Activated naive CD4-positive, alpha-beta T cell treated with anti-CD3 and anti-CD28 coated beads for 36 hours (primary cell): Measurements from ENCODE around the gene CHMP5. TPM values are rescaled to one million over a fixed set of nuclear protein-coding genes. Genes with fewer than 3 reads are reported as not detected.
"Not testable (repeated sequence)": the region's sequence is repeated elsewhere in the genome, so short reads cannot be mapped to it uniquely, and the experiment has no call there.

Source experiments
- CTCF ChIA-PET: fragments of 350-600 bp; sonication (Branson Sonifier 250); formaldehyde crosslinking; loops from one replicate; lab custom pipeline; 2021; ENCODE audit warnings: antibody characterized with exemption; lab: Charles Lee
- DNase-seq: peaks from one replicate; pipeline ENCODE4 v3.0.0-alpha.2; 2020
- H3K27ac Mint-ChIP-seq: one replicate; pipeline ENCODE4 v1.8.0; 2021; ENCODE audit warnings: mild to moderate bottlenecking, mixed read lengths
- H3K27me3 Mint-ChIP-seq: one replicate; pipeline ENCODE4 v1.8.0; 2021; ENCODE audit warnings: low read depth, mixed read lengths
- H3K36me3 Mint-ChIP-seq: one replicate; pipeline ENCODE4 v1.8.0; 2021; ENCODE audit warnings: low read depth, mixed read lengths
- H3K4me1 Mint-ChIP-seq: one replicate; pipeline ENCODE4 v1.8.0; 2021; ENCODE audit warnings: low read depth, mixed read lengths
- H3K4me3 Mint-ChIP-seq: one replicate; pipeline ENCODE4 v1.8.0; 2021; ENCODE audit warnings: mild to moderate bottlenecking, moderate library complexity, mixed read lengths
- H3K9me3 Mint-ChIP-seq: one replicate; pipeline ENCODE4 v1.8.0; 2021; ENCODE audit warnings: mixed read lengths
- intact Hi-C: fragments of 100-400 bp; cut with micrococcal nuclease; formaldehyde crosslinking; loops from one replicate; pipeline ENCODE4 v1.15.1; 2023
- total RNA-seq, 2 experiments: library from RNA; stranded (reverse); gene quantifications; one replicate each; pipeline ENCODE4 v1.2.3, GENCODE V29; 2021

CHMP5 gene
- total RNA-seq, 2 experiments from 2014 or later, result 151 to 162 TPM

- CTCF ChIA-PET, result interaction anchor here (1.4 kb wide), 1 partner anchor 142 kb away, joined by 3 read pairs; no protein-coding TSS in a partner anchor
- no peak for DNase-seq
- Mint-ChIP-seq H3K4me3 (no peak overlapping the region), H3K27me3 (no peaks in the 10 kb centered on the region), H3K27ac (no peak overlapping the region), H3K36me3 (peaks cover 33% of the 10 kb centered on the region), H3K4me1 (peaks cover 16% of the 10 kb centered on the region), H3K9me3 (no peaks in the 10 kb centered on the region)
- intact Hi-C loops, result no loop called here
Measured at GRCh38 chr9:33304362-33304761, 39.5 kb downstream of the CHMP5 start.

GRCh38 chr9:33306037-33306436 is 41.2 kb downstream of the CHMP5 start:
- Mint-ChIP-seq H3K9me3 (no peaks in the 10 kb centered on the region), H3K36me3 (peaks cover 32% of the 10 kb centered on the region), H3K4me1 (peaks cover 10% of the 10 kb centered on the region), H3K4me3 (no peak overlapping the region), H3K27me3 (no peaks in the 10 kb centered on the region), H3K27ac (no peak overlapping the region)
- peak; percentile 69 for DNase-seq
- CTCF ChIA-PET, result no interaction called here
- intact Hi-C loops, result loop anchor here (1.0 to 5.0 kb wide), 5 partner anchors 14 to 229 kb away; partner anchors contain the start of genes B4GALT1, BAG1, NFX1 and SMU1

- no peaks in the 10 kb centered on the region for H3K9me3 Mint-ChIP-seq
- H3K27me3 Mint-ChIP-seq, result no peaks in the 10 kb centered on the region
- no peak for DNase-seq
- peaks cover 10% of the 10 kb centered on the region for H3K4me1 Mint-ChIP-seq
- H3K27ac Mint-ChIP-seq, result peak overlapping the region; percentile 36
- peaks cover 36% of the 10 kb centered on the region for H3K36me3 Mint-ChIP-seq
- intact Hi-C loops, result loop anchor here (5.0 kb wide), 2 partner anchors 140 to 230 kb away; partner anchors contain the start of genes B4GALT1 and SMU1
- peak overlapping the region; percentile 43 for H3K4me3 Mint-ChIP-seq
- CTCF ChIA-PET, result interaction anchor here (1.0 kb wide), 1 partner anchor 11 kb away, joined by 5 read pairs; no protein-coding TSS in a partner anchor
Measured at GRCh38 chr9:33307067-33307466, 42.2 kb downstream of the CHMP5 start.

GRCh38 chr9:33309903-33310302 is 45.1 kb downstream of the CHMP5 start:
- no peaks in the 10 kb centered on the region for H3K9me3 Mint-ChIP-seq
- H3K36me3 Mint-ChIP-seq, result peaks cover 43% of the 10 kb centered on the region
- DNase-seq, result no peak
- H3K27ac Mint-ChIP-seq, result peak overlapping the region; percentile 46
- intact Hi-C loops, result loop anchor here (5.0 kb wide), 2 partner anchors 143 to 233 kb away; partner anchors contain the start of genes B4GALT1 and SMU1
- peaks cover 6% of the 10 kb centered on the region for H3K4me1 Mint-ChIP-seq
- H3K4me3 Mint-ChIP-seq, result no peak overlapping the region
- CTCF ChIA-PET, result interaction anchor here (0.6 to 1.5 kb wide), 4 partner anchors 13 to 41 kb away, joined by 3 to 5 read pairs (median 4); partner anchors contain the start of gene NFX1
- H3K27me3 Mint-ChIP-seq, result no peaks in the 10 kb centered on the region

- DNase-seq, result no peak
- H3K27ac Mint-ChIP-seq, result no peak overlapping the region
- no peak overlapping the region for H3K4me3 Mint-ChIP-seq
- no peaks in the 10 kb centered on the region for H3K27me3 Mint-ChIP-seq
- H3K9me3 Mint-ChIP-seq, result no peaks in the 10 kb centered on the region
- CTCF ChIA-PET, result interaction anchor here (0.7 to 1.5 kb wide), 3 partner anchors 21 to 248 kb away, joined by 3 to 5 read pairs (median 4); partner anchors contain the start of gene NFX1
- peaks cover 6% of the 10 kb centered on the region for H3K4me1 Mint-ChIP-seq
- peaks cover 50% of the 10 kb centered on the region for H3K36me3 Mint-ChIP-seq
- intact Hi-C loops, result no loop called here
Measured at GRCh38 chr9:33310748-33311147, 45.9 kb downstream of the CHMP5 start.

- peaks cover 57% of the 10 kb centered on the region for H3K36me3 Mint-ChIP-seq
- no peak for DNase-seq
- no peaks in the 10 kb centered on the region for H3K27me3 Mint-ChIP-seq
- H3K9me3 Mint-ChIP-seq, result no peaks in the 10 kb centered on the region
- H3K27ac Mint-ChIP-seq, result peak overlapping the region; percentile 65
- peaks cover 6% of the 10 kb centered on the region for H3K4me1 Mint-ChIP-seq
- intact Hi-C loops, result no loop called here
- no peak overlapping the region for H3K4me3 Mint-ChIP-seq
- CTCF ChIA-PET, result interaction anchor here (0.5 kb wide), 1 partner anchor 691 kb away, joined by 4 read pairs; no protein-coding TSS in a partner anchor
Measured at GRCh38 chr9:33311953-33312352, 47.1 kb downstream of the CHMP5 start.

- CTCF ChIA-PET, result interaction anchor here (0.6 kb wide), 2 partner anchors 17 to 66 kb away, joined by 3 read pairs; no protein-coding TSS in a partner anchor
- Mint-ChIP-seq H3K36me3 (peaks cover 62% of the 10 kb centered on the region), H3K27ac (no peak overlapping the region)
Measured at GRCh38 chr9:33315371-33315770, 50.5 kb downstream of the CHMP5 start.

GRCh38 chr9:33317136-33317535 is 52.3 kb downstream of the CHMP5 start:
- H3K27ac Mint-ChIP-seq, H3K9me3 Mint-ChIP-seq, H3K4me3 Mint-ChIP-seq, DNase-seq, H3K27me3 Mint-ChIP-seq, intact Hi-C loops: not testable (repeated sequence)
- Mint-ChIP-seq H3K36me3 (peaks cover 63% of the 10 kb centered on the region), H3K4me1 (peaks cover 21% of the 10 kb centered on the region)
- CTCF ChIA-PET, result interaction anchor here (3.4 kb wide), 1 partner anchor 30 kb away, joined by 15 read pairs; no protein-coding TSS in a partner anchor

More at GRCh38 chr9:33315371-33315770, 50.5 kb downstream of the CHMP5 start:
- H3K9me3 Mint-ChIP-seq, result no peaks in the 10 kb centered on the region
- DNase-seq, result no peak
- H3K4me1 Mint-ChIP-seq, result peaks cover 15% of the 10 kb centered on the region
- no peaks in the 10 kb centered on the region for H3K27me3 Mint-ChIP-seq
- H3K4me3 Mint-ChIP-seq, result no peak overlapping the region
- intact Hi-C loops, result no loop called here

- CTCF ChIA-PET, result interaction anchor here (0.7 to 3.4 kb wide), 3 partner anchors 15 to 32 kb away, joined by 3 to 15 read pairs (median 4); no protein-coding TSS in a partner anchor
Measured at GRCh38 chr9:33318225-33318624, 53.4 kb downstream of the CHMP5 start.

GRCh38 chr9:33318781-33319180 is 53.9 kb downstream of the CHMP5 start:
- Mint-ChIP-seq H3K4me1 (peaks cover 21% of the 10 kb centered on the region), H3K36me3 (peaks cover 64% of the 10 kb centered on the region), H3K27me3 (no peaks in the 10 kb centered on the region), H3K9me3 (no peaks in the 10 kb centered on the region), H3K27ac (no peak overlapping the region), H3K4me3 (no peak overlapping the region)
- no peak for DNase-seq
- CTCF ChIA-PET, result interaction anchor here (1.8 to 3.4 kb wide), 2 partner anchors 29 to 32 kb away, joined by 5 to 15 read pairs; partner anchors contain the start of gene NFX1
- intact Hi-C loops, result no loop called here

More at GRCh38 chr9:33318225-33318624, 53.4 kb downstream of the CHMP5 start:
- Mint-ChIP-seq H3K27me3 (no peaks in the 10 kb centered on the region), H3K4me3 (no peak overlapping the region), H3K27ac (no peak overlapping the region), H3K4me1 (peaks cover 21% of the 10 kb centered on the region), H3K36me3 (peaks cover 64% of the 10 kb centered on the region), H3K9me3 (no peaks in the 10 kb centered on the region)
- no peak for DNase-seq
- intact Hi-C loops, result no loop called here

- peak overlapping the region; percentile 4 for H3K4me3 Mint-ChIP-seq
- H3K27ac Mint-ChIP-seq, result peak overlapping the region; percentile 85
- no peaks in the 10 kb centered on the region for H3K27me3 Mint-ChIP-seq
- CTCF ChIA-PET, result interaction anchor here (0.6 to 3.5 kb wide), 6 partner anchors 23 to 240 kb away, joined by 3 to 15 read pairs (median 6); partner anchors contain the start of gene NFX1
- intact Hi-C loops, result loop anchor here (1.0 to 5.0 kb wide), 5 partner anchors 14 to 95 kb away; partner anchors contain the start of genes BAG1 and NFX1
- H3K4me1 Mint-ChIP-seq, result peaks cover 21% of the 10 kb centered on the region
- DNase-seq, result no peak
- H3K9me3 Mint-ChIP-seq, result no peaks in the 10 kb centered on the region
- peaks cover 67% of the 10 kb centered on the region for H3K36me3 Mint-ChIP-seq
Measured at GRCh38 chr9:33320230-33320567, 55.4 kb downstream of the CHMP5 start.

GRCh38 chr9:33320568-33321261 is 55.9 kb downstream of the CHMP5 start:
- peak; percentile 57 for DNase-seq
- no peak overlapping the region for H3K4me3 Mint-ChIP-seq
- H3K27ac Mint-ChIP-seq, result peak overlapping the region; percentile 85
- no peaks in the 10 kb centered on the region for H3K9me3 Mint-ChIP-seq
- H3K36me3 Mint-ChIP-seq, result peaks cover 69% of the 10 kb centered on the region
- CTCF ChIA-PET, result interaction anchor here (0.6 to 3.5 kb wide), 7 partner anchors 31 to 240 kb away, joined by 3 to 15 read pairs (median 5); partner anchors contain the start of gene NFX1
- intact Hi-C loops, result loop anchor here (1.0 to 5.0 kb wide), 5 partner anchors 14 to 95 kb away; partner anchors contain the start of genes BAG1 and NFX1
- no peaks in the 10 kb centered on the region for H3K27me3 Mint-ChIP-seq
- peaks cover 21% of the 10 kb centered on the region for H3K4me1 Mint-ChIP-seq
